ENCODE measurements around the gene ARHGAP42. TPM values are rescaled to one million over a fixed set of nuclear protein-coding genes. Genes with fewer than 3 reads are reported as not detected.

Gene ARHGAP42
- total RNA-seq, 1 donor from 2014 or later = 33.2 TPM

DNA sequence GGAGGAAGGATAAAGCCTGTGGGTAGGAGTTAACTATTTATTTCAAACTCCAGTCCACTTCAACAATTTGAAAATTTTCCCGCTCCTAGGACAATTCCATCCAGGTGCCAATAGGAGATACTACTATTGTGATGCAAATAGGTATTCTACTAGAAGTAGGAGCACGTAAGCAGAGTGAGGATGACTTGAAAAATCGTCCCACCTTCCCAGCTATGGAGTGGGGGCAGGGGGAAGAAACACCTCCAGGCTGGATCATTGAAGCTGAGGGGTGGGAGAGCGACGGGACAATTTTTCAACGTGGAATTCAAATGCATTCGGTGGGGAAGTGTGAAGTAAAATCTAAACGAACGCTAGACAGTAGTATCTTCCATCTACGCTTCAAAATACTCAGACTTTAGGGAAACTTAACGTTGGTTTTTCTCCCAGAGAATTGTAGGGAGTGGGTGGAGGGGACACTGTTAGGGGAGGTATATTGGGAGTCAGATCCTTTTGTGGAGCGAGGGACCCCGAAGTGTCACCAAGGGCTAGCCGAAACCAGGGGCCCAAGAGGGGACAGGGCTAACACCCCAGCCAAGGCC lies 523 bp upstream of the ARHGAP42 start:
- Mint-ChIP-seq H3K4me1 (ENCODE audit: low read depth, unreplicated experiment) (peaks cover 24% of the 10 kb centered on the region), H3K9me3 (ENCODE audit: unreplicated experiment) (no peaks in the 10 kb centered on the region), H3K27me3 (ENCODE audit: low read depth, unreplicated experiment) (no peaks in the 10 kb centered on the region), H3K36me3 (ENCODE audit: low read depth, unreplicated experiment) (peaks cover 4% of the 10 kb centered on the region), H3K27ac (ENCODE audit: unreplicated experiment) (peak overlapping the region; percentile 50), H3K4me3 (ENCODE audit: unreplicated experiment) (peak overlapping the region; percentile 88)
- H3K4me3 ChIP-seq (ENCODE audit: insufficient read depth, low read depth, low read length) = peak overlapping the region; percentile 94
- H3K4me2 ChIP-seq (ENCODE audit: low read length) = peak overlapping the region; percentile 91
- no peaks in the 10 kb centered on the region for H3K36me3 ChIP-seq (ENCODE audit: insufficient read depth, low read length)
- no peak overlapping the region for H3K27ac ChIP-seq (ENCODE audit: low read depth, low read length)
- peak overlapping the region; percentile 99 for H3K9ac ChIP-seq (ENCODE audit: low read length)
- no peaks in the 10 kb centered on the region for H3K9me3 ChIP-seq (ENCODE audit: insufficient read depth, low read depth, low read length)
- H4K20me1 ChIP-seq (ENCODE audit: insufficient read depth, low read length) = peaks cover 9% of the 10 kb centered on the region
- peaks cover 19% of the 10 kb centered on the region for H3K4me1 ChIP-seq (ENCODE audit: insufficient read depth, low read length)
- TF ChIP-seq, protein P1, sequence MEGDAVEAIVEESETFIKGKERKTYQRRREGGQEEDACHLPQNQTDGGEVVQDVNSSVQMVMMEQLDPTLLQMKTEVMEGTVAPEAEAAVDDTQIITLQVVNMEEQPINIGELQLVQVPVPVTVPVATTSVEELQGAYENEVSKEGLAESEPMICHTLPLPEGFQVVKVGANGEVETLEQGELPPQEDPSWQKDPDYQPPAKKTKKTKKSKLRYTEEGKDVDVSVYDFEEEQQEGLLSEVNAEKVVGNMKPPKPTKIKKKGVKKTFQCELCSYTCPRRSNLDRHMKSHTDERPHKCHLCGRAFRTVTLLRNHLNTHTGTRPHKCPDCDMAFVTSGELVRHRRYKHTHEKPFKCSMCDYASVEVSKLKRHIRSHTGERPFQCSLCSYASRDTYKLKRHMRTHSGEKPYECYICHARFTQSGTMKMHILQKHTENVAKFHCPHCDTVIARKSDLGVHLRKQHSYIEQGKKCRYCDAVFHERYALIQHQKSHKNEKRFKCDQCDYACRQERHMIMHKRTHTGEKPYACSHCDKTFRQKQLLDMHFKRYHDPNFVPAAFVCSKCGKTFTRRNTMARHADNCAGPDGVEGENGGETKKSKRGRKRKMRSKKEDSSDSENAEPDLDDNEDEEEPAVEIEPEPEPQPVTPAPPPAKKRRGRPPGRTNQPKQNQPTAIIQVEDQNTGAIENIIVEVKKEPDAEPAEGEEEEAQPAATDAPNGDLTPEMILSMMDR (IDR thresholded peaks at IDR 0.05; ENCODE audit: insufficient read depth, low read depth, low read length) = no peak
- TF ChIP-seq EZH2 (IDR thresholded peaks at IDR 0.05; ENCODE audit: insufficient read depth, low read length) = no peak
- FAIRE-seq = no peak
- H3K79me2 ChIP-seq (ENCODE audit: insufficient read depth, low read length) = peaks cover 33% of the 10 kb centered on the region
- no peak for DNase-seq (ENCODE audit: low read depth)
- H3K27me3 ChIP-seq (ENCODE audit: insufficient read depth, low read length) = no peaks in the 10 kb centered on the region
- peak overlapping the region; percentile 92 for H2AFZ ChIP-seq (ENCODE audit: low read depth, low read length)

DNA sequence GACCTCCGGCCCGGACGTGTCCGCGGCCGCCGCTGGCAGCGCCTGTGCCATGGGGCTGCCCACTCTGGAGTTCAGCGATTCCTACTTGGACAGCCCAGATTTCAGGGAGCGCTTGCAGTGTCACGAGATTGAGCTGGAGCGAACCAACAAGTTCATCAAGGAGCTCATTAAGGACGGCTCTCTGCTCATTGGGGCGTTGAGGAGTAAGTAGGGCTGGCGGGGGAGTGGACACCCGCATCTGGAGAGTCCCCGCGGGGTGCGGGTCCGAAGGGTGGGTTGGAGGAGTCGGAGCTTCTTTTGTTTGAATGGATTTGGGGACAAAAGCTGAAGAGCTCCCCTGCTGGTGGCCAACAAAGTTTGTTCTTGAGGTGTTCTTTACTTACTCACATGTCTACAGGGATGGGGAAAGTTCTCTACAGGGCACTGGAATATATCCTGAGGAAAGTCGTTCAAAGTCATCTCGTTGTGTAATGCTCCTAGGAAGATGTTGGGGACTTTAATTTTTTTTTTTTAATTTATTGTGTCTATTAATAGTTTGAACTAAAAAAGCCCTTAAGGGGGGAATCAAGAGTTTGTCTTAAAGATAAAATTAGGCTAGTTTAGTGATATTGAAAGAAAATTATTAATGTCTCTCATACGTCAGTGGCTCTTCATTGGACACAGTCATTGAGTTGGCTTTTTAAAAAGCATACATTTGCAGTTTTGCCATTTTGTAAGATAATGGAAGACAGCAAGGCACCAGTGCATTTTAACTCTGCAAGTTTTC lies 725 bp downstream of the ARHGAP42 start:
- Mint-ChIP-seq H3K27ac (ENCODE audit: unreplicated experiment) (peak overlapping the region; percentile 97), H3K27me3 (ENCODE audit: low read depth, unreplicated experiment) (no peaks in the 10 kb centered on the region), H3K36me3 (ENCODE audit: low read depth, unreplicated experiment) (peaks cover 4% of the 10 kb centered on the region), H3K9me3 (ENCODE audit: unreplicated experiment) (no peaks in the 10 kb centered on the region), H3K4me1 (ENCODE audit: low read depth, unreplicated experiment) (peaks cover 28% of the 10 kb centered on the region), H3K4me3 (ENCODE audit: unreplicated experiment) (peak overlapping the region; percentile 99)
- Histone ChIP-seq H3K4me3 (ENCODE audit: insufficient read depth, low read depth, low read length) (peak overlapping the region; percentile 94), H4K20me1 (ENCODE audit: insufficient read depth, low read length) (peaks cover 14% of the 10 kb centered on the region), H3K4me1 (ENCODE audit: insufficient read depth, low read length) (peaks cover 19% of the 10 kb centered on the region), H3K9ac (ENCODE audit: low read length) (peak overlapping the region; percentile 99), H3K27ac (ENCODE audit: low read depth, low read length) (peak overlapping the region; percentile 90), H3K27me3 (ENCODE audit: insufficient read depth, low read length) (no peaks in the 10 kb centered on the region), H3K4me2 (ENCODE audit: low read length) (peak overlapping the region; percentile 91), H2AFZ (ENCODE audit: low read depth, low read length) (peak overlapping the region; percentile 92), H3K36me3 (ENCODE audit: insufficient read depth, low read length) (peaks cover 3% of the 10 kb centered on the region), H3K79me2 (ENCODE audit: insufficient read depth, low read length) (peaks cover 45% of the 10 kb centered on the region), H3K9me3 (ENCODE audit: insufficient read depth, low read depth, low read length) (no peaks in the 10 kb centered on the region)
- FAIRE-seq = no peak
- peak; percentile 77 for DNase-seq (ENCODE audit: low read depth)
- TF ChIP-seq, protein P1 (IDR thresholded peaks at IDR 0.05; ENCODE audit: insufficient read depth, low read depth, low read length) = peak; percentile 78
- TF ChIP-seq EZH2 (IDR thresholded peaks at IDR 0.05; ENCODE audit: insufficient read depth, low read length) = no peak
